ENCODE measurements around the gene LIPE.

- TF ChIP-seq POLR2AphosphoS5 (IDR thresholded peaks at IDR 0.05) (no peak), CTCF (IDR thresholded peaks at IDR 0.05) (no peak)
These were observed 56.5 kb downstream of the LIPE start for GRCh38 chr19:42370626-42371175.
